Fibroblast of the aortic adventitia (primary cell): ENCODE measurements around the gene C5orf46. TPM values are rescaled to one million over a fixed set of nuclear protein-coding genes. Genes with fewer than 3 reads are reported as not detected.

Experiments
- DNase-seq: peaks from one replicate; pipeline ENCODE4 v3.0.0-alpha.2; 2010; ENCODE audit warnings: low read depth
- H3K4me3 ChIP-seq: 2 replicates; pipeline ENCODE4 v1.5.1; 2011; ENCODE audit warnings: low read depth, mild to moderate bottlenecking, control low read depth, low read length, moderate library complexity
- total RNA-seq: library from RNA; depleted of rRNA; stranded (reverse); fragments of >200 nt; gene quantifications from 2 replicates; pipeline ENCODE4 v1.2.3, GENCODE V29; 2012; ENCODE audit warnings: low replicate concordance
- TF ChIP-seq, protein P1 (sequence below): IDR thresholded peaks from 2 replicates; pipeline ENCODE4 v1.5.1; 2011; ENCODE audit warnings: mild to moderate bottlenecking, low read length, control low read depth, inconsistent platforms; ENCODE audit not compliant: insufficient read depth

The C5orf46 gene
- total RNA-seq, 1 donor = not detected

DNA sequence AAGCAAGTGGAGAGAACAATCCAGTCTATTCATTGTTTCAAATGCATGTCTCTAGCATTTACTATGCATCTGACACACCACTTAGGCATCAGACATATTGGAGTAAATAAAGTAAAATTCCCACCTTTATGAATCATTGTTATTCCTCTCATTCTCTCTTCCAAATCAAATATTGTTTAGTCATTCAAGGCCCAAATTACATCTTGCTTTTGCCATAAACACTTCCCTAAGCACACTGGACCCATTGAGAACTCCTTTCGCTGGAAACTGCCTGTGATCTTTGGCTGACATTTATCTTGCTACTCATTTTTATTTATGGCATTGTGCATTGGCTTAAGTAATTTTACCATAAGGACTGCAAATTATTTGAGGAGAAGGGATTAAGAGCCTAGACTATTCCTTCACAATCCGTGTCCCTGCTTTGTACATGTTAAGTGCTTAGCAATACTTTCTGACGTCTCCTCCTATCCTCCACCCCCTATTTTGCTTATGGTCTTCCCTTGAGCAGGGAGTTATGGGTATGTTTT is 7.4 kb downstream of the C5orf46 start:
- TF ChIP-seq, protein P1, sequence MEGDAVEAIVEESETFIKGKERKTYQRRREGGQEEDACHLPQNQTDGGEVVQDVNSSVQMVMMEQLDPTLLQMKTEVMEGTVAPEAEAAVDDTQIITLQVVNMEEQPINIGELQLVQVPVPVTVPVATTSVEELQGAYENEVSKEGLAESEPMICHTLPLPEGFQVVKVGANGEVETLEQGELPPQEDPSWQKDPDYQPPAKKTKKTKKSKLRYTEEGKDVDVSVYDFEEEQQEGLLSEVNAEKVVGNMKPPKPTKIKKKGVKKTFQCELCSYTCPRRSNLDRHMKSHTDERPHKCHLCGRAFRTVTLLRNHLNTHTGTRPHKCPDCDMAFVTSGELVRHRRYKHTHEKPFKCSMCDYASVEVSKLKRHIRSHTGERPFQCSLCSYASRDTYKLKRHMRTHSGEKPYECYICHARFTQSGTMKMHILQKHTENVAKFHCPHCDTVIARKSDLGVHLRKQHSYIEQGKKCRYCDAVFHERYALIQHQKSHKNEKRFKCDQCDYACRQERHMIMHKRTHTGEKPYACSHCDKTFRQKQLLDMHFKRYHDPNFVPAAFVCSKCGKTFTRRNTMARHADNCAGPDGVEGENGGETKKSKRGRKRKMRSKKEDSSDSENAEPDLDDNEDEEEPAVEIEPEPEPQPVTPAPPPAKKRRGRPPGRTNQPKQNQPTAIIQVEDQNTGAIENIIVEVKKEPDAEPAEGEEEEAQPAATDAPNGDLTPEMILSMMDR = no peak
- no peak overlapping the region for H3K4me3 ChIP-seq
- DNase-seq = peak; percentile 52

DNA sequence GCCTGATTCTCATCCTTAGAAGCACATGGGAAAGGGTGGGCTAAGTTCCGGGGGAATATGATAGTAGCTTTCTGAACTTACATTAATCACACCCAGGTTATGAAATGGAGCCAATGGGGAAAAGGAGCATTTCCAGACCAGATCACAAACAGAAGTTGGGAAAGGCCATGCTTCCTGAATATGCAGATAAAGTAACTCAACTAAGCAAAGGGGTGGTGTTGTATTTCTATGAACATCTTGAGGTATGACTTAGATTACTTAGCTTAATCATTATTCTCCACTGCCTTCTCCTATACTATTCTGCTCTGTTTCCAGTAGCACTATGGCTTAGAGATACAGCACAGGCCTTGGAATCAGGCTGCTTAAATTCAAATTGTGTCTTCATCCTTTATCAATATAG is 10.5 kb downstream of the C5orf46 start:
- H3K4me3 ChIP-seq = no peak overlapping the region
- DNase-seq = no peak
- TF ChIP-seq, protein P1 = no peak

DNA sequence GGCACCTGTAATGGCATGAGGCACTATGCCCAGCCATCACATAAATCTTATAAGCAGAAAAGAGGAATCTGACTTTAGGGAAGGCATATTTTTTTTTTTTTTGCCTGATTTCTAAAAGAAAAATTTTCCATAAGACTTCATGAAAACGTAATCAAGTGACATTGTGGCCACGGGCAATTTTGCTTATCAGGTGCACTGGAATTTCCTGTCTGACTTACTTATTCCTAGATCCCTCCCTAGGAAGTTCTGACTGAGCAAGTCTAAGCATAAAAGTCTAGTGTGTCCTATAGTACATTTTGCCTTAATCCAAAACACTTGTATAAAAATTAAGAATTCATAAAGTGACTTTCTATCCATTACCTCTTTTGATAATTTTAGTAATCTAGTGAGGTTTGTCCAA is 12.5 kb downstream of the C5orf46 start:
- TF ChIP-seq, protein P1 = no peak
- peak; percentile 65 for DNase-seq
- no peak overlapping the region for H3K4me3 ChIP-seq

DNA sequence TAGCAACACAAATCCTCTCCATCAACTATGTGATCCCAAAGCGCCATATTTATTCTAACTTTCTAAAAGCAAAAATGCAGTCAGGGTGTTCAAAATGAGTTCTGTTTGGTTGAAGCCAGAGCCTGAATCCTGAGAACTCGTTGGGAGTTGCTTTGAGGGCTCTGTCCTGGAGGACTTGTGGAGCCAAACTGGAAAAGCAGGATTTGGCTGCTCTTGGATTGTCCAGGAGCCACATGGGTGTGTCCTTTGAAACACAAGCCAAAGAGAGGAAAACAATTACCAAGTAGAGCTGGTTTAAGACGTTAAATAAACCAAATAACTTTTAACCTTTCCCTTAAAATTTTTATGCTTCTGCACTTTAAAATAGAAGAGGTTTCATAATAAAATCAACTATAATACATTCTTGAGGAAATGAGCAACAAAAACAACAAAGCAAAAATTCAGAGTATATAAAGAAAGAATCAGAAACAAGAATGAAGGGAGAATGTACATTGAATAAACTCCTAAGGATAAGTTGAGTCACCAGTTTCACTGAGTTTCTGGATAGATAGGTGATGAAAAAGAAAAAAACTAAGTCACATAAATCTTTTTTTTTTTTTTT is 13.5 kb downstream of the C5orf46 start:
- H3K4me3 ChIP-seq = no peak overlapping the region
- TF ChIP-seq, protein P1 = no peak
- DNase-seq = peak; percentile 78

DNA sequence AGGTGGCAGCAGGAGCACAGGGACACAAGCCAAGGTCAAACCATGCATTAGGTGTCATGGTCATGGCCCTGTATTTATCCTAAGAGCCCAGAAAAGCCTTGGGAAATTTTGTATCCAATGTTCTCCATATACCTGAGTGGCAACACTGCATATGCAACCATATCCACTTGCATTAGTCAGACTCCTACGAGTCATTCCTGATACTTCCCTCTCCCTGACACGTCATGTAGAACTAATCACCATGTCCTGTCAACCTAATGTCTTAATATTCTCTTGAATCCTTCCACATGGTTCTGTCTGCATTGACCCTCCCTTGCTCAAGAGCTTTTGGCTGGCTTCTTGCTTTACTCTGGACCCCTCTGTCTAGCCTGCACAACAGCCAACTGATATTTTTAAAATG is 18.4 kb downstream of the C5orf46 start:
- TF ChIP-seq, protein P1 = no peak
- no peak overlapping the region for H3K4me3 ChIP-seq
- DNase-seq = peak; percentile 47

DNA sequence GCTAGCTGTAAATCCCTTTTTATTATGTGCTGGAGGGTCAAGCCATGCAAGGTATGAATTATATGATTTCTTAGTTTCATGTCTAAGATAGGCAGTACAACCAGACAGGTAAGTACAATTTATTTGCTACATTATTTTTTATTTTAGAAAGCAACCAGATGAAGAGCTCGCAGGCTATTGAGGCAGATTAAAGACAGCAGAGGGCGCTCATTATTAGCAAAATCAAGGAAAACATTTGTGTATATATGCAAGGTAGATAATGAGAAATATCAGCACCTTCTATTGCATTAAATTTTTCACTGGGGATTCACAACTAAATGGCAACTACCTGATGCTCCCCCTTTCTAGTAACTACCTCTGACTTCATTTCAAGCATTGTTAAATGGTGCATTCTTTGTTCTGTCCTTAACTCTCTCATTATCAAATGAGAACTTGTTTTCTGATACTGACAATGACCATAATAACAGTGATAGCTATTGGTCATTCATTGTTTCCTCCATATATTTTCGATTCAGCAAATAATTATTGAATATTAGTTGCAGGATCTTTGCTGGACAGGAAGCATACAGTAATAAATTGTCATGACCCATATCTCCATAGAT is 19.2 kb downstream of the C5orf46 start:
- no peak overlapping the region for H3K4me3 ChIP-seq
- TF ChIP-seq, protein P1 = peak; percentile 71
- DNase-seq = peak; percentile 76
